ENCODE measurements around the gene MAGI2. TPM values are rescaled to one million over a fixed set of nuclear protein-coding genes. Genes with fewer than 3 reads are reported as not detected.

Gene MAGI2
- total RNA-seq, 2 donors from 2014 or later = 0.08 to 0.19 TPM

GRCh38 chr7:79386688-79387422 lies 66.6 kb downstream of the MAGI2 start:
- no peak for ATAC-seq

GRCh38 chr7:79381921-79382320 lies 71.5 kb downstream of the MAGI2 start:
- H3K27me3 Mint-ChIP-seq = no peaks in the 10 kb centered on the region
- no peak overlapping the region for H3K4me3 Mint-ChIP-seq
- no peaks in the 10 kb centered on the region for H3K36me3 Mint-ChIP-seq
- H3K4me1 Mint-ChIP-seq (ENCODE audit: low read depth in 2 of 2) = no peaks in the 10 kb centered on the region
- no peak overlapping the region for H3K27ac Mint-ChIP-seq
- DNase-seq (ENCODE audit: low spot score) (no peak), ATAC-seq (no peak)
- peaks cover 10% of the 10 kb centered on the region for H3K9me3 Mint-ChIP-seq

More at GRCh38 chr7:79386688-79387422, 66.6 kb downstream of the MAGI2 start:
- Mint-ChIP-seq H3K27ac (no peak overlapping the region), H3K4me3 (no peak overlapping the region), H3K36me3 (no peaks in the 10 kb centered on the region), H3K27me3 (no peaks in the 10 kb centered on the region), H3K9me3 (peaks cover 4% of the 10 kb centered on the region), H3K4me1 (ENCODE audit: low read depth in 2 of 2) (no peaks in the 10 kb centered on the region)
- DNase-seq (ENCODE audit: low spot score) = no peak

- Mint-ChIP-seq H3K4me1 (ENCODE audit: low read depth in 2 of 2) (no peaks in the 10 kb centered on the region), H3K9me3 (peaks cover 13% of the 10 kb centered on the region), H3K27me3 (no peaks in the 10 kb centered on the region), H3K27ac (no peak overlapping the region), H3K4me3 (no peak overlapping the region), H3K36me3 (no peaks in the 10 kb centered on the region)
- ATAC-seq (no peak), DNase-seq (ENCODE audit: low spot score) (no peak)
Measured at GRCh38 chr7:79377097-79377496, 76.4 kb downstream of the MAGI2 start.

GRCh38 chr7:79376299-79377025 lies 77.0 kb downstream of the MAGI2 start:
- Mint-ChIP-seq H3K27me3 (no peaks in the 10 kb centered on the region), H3K4me1 (ENCODE audit: low read depth in 2 of 2) (no peaks in the 10 kb centered on the region), H3K4me3 (no peak overlapping the region), H3K36me3 (no peaks in the 10 kb centered on the region), H3K9me3 (peaks cover 17% of the 10 kb centered on the region), H3K27ac (no peak overlapping the region)
- ATAC-seq (no peak), DNase-seq (ENCODE audit: low spot score) (no peak)

- no peak overlapping the region for H3K4me3 Mint-ChIP-seq
- DNase-seq (ENCODE audit: low spot score) (no peak), ATAC-seq (no peak)
- peaks cover 8% of the 10 kb centered on the region for H3K36me3 Mint-ChIP-seq
- H3K4me1 Mint-ChIP-seq (ENCODE audit: low read depth in 2 of 2) = no peaks in the 10 kb centered on the region
- peaks cover 13% of the 10 kb centered on the region for H3K9me3 Mint-ChIP-seq
- H3K27ac Mint-ChIP-seq = no peak overlapping the region
- no peaks in the 10 kb centered on the region for H3K27me3 Mint-ChIP-seq
Measured at GRCh38 chr7:79361214-79361613, 92.3 kb downstream of the MAGI2 start.

- Mint-ChIP-seq H3K4me3 (no peak overlapping the region), H3K9me3 (peaks cover 13% of the 10 kb centered on the region), H3K27me3 (no peaks in the 10 kb centered on the region), H3K4me1 (ENCODE audit: low read depth in 2 of 2) (no peaks in the 10 kb centered on the region), H3K27ac (no peak overlapping the region), H3K36me3 (peaks cover 8% of the 10 kb centered on the region)
- no peak for DNase-seq (ENCODE audit: low spot score)
- no peak for ATAC-seq
Measured at GRCh38 chr7:79359827-79360226, 93.6 kb downstream of the MAGI2 start.

- Mint-ChIP-seq H3K4me3 (no peak overlapping the region), H3K36me3 (peaks cover 4% of the 10 kb centered on the region), H3K27ac (no peak overlapping the region), H3K27me3 (no peaks in the 10 kb centered on the region), H3K4me1 (ENCODE audit: low read depth in 2 of 2) (no peaks in the 10 kb centered on the region), H3K9me3 (peaks cover 8% of the 10 kb centered on the region)
- ATAC-seq = no peak
- DNase-seq (ENCODE audit: low spot score) = no peak
Measured at GRCh38 chr7:79357101-79357500, 96.4 kb downstream of the MAGI2 start.

GRCh38 chr7:79353720-79354468 lies 99.6 kb downstream of the MAGI2 start:
- H3K27me3 Mint-ChIP-seq = no peaks in the 10 kb centered on the region
- H3K9me3 Mint-ChIP-seq = no peaks in the 10 kb centered on the region
- H3K27ac Mint-ChIP-seq = no peak overlapping the region
- no peaks in the 10 kb centered on the region for H3K36me3 Mint-ChIP-seq
- H3K4me1 Mint-ChIP-seq (ENCODE audit: low read depth in 2 of 2) = no peaks in the 10 kb centered on the region
- no peak for ATAC-seq
- H3K4me3 Mint-ChIP-seq = no peak overlapping the region
- no peak for DNase-seq (ENCODE audit: low spot score)

GRCh38 chr7:79352323-79352722 lies 101.1 kb downstream of the MAGI2 start:
- no peaks in the 10 kb centered on the region for H3K27me3 Mint-ChIP-seq
- ATAC-seq (no peak), DNase-seq (ENCODE audit: low spot score) (no peak)
- H3K4me1 Mint-ChIP-seq (ENCODE audit: low read depth in 2 of 2) = no peaks in the 10 kb centered on the region
- no peaks in the 10 kb centered on the region for H3K36me3 Mint-ChIP-seq
- H3K4me3 Mint-ChIP-seq = no peak overlapping the region
- H3K27ac Mint-ChIP-seq = no peak overlapping the region
- peaks cover 2% of the 10 kb centered on the region for H3K9me3 Mint-ChIP-seq

GRCh38 chr7:79347351-79347750 lies 106.1 kb downstream of the MAGI2 start:
- peaks cover 9% of the 10 kb centered on the region for H3K9me3 Mint-ChIP-seq
- ATAC-seq (no peak), DNase-seq (ENCODE audit: low spot score) (no peak)
- H3K36me3 Mint-ChIP-seq = no peaks in the 10 kb centered on the region
- H3K4me3 Mint-ChIP-seq = no peak overlapping the region
- H3K27me3 Mint-ChIP-seq = no peaks in the 10 kb centered on the region
- no peaks in the 10 kb centered on the region for H3K4me1 Mint-ChIP-seq (ENCODE audit: low read depth in 2 of 2)
- no peak overlapping the region for H3K27ac Mint-ChIP-seq

- no peaks in the 10 kb centered on the region for H3K36me3 Mint-ChIP-seq
- H3K4me1 Mint-ChIP-seq (ENCODE audit: low read depth in 2 of 2) = no peaks in the 10 kb centered on the region
- H3K9me3 Mint-ChIP-seq = peaks cover 5% of the 10 kb centered on the region
- H3K27ac Mint-ChIP-seq = no peak overlapping the region
- H3K27me3 Mint-ChIP-seq = no peaks in the 10 kb centered on the region
- no peak overlapping the region for H3K4me3 Mint-ChIP-seq
- ATAC-seq (no peak), DNase-seq (ENCODE audit: low spot score) (no peak)
Measured at GRCh38 chr7:79341902-79342301, 111.6 kb downstream of the MAGI2 start.

GRCh38 chr7:79340212-79340611 lies 113.3 kb downstream of the MAGI2 start:
- Mint-ChIP-seq H3K27me3 (no peaks in the 10 kb centered on the region), H3K4me1 (ENCODE audit: low read depth in 2 of 2) (no peaks in the 10 kb centered on the region), H3K36me3 (no peaks in the 10 kb centered on the region), H3K4me3 (no peak overlapping the region), H3K9me3 (no peaks in the 10 kb centered on the region), H3K27ac (no peak overlapping the region)
- no peak for DNase-seq (ENCODE audit: low spot score)
- ATAC-seq = no peak

GRCh38 chr7:79339208-79339925 lies 114.1 kb downstream of the MAGI2 start:
- DNase-seq (ENCODE audit: low spot score) (no peak), ATAC-seq (no peak)
- no peaks in the 10 kb centered on the region for H3K9me3 Mint-ChIP-seq
- H3K4me1 Mint-ChIP-seq (ENCODE audit: low read depth in 2 of 2) = no peaks in the 10 kb centered on the region
- H3K27ac Mint-ChIP-seq = no peak overlapping the region
- no peak overlapping the region for H3K4me3 Mint-ChIP-seq
- no peaks in the 10 kb centered on the region for H3K36me3 Mint-ChIP-seq
- no peaks in the 10 kb centered on the region for H3K27me3 Mint-ChIP-seq
